ENCODE data around the gene TGIF2.

TGIF2 gene

GRCh38 chr20:36549628-36549941 lies 23.8 kb upstream of the TGIF2 start:
- Histone ChIP-seq H3K9me2 (replicated peaks; ENCODE audit: insufficient read depth, low read length) (no peaks in the 10 kb centered on the region), H3K79me2 (ENCODE audit: low read length) (no peaks in the 10 kb centered on the region), H3F3A (ENCODE audit: insufficient read depth, low read length) (no peaks in the 10 kb centered on the region), H3K9me3 (replicated peaks; ENCODE audit: insufficient read depth, low read length) (no peaks in the 10 kb centered on the region), H3K4me3 (ENCODE audit: low read length) (no peak overlapping the region), H2AFZ (ENCODE audit: low read length) (no peak overlapping the region), H3K4me1 (ENCODE audit: low read length) (no peaks in the 10 kb centered on the region), H4K20me1 (ENCODE audit: insufficient read depth, low read length) (no peaks in the 10 kb centered on the region), H3K9ac (ENCODE audit: low read length) (no peak overlapping the region), H3K27ac (ENCODE audit: low read length) (no peak overlapping the region), H3K27me3 (replicated peaks; ENCODE audit: insufficient read depth, low read length) (no peaks in the 10 kb centered on the region), H3K36me3 (replicated peaks; ENCODE audit: insufficient read depth, low read length) (no peaks in the 10 kb centered on the region), H3K4me2 (ENCODE audit: low read depth, low read length) (no peak overlapping the region)
- DNase-seq = no peak
- TF ChIP-seq EZH2 (optimal IDR thresholded peaks at IDR 0.05; ENCODE audit: low read depth, low read length) = no peak
- no peak for TF ChIP-seq CTCF (IDR thresholded peaks at IDR 0.05; ENCODE audit: low read length)
- TF ChIP-seq EZH2phosphoT487 (IDR thresholded peaks at IDR 0.05; ENCODE audit: low read length) = no peak

- no peaks in the 10 kb centered on the region for H3K9me2 ChIP-seq (replicated peaks; ENCODE audit: insufficient read depth, low read length)
- no peaks in the 10 kb centered on the region for H3K27me3 ChIP-seq (replicated peaks; ENCODE audit: insufficient read depth, low read length)
- no peak for DNase-seq
- no peak overlapping the region for H2AFZ ChIP-seq (ENCODE audit: low read length)
- H3K27ac ChIP-seq (ENCODE audit: low read length) = no peak overlapping the region
- TF ChIP-seq CTCF (IDR thresholded peaks at IDR 0.05; ENCODE audit: low read length) = no peak
- no peaks in the 10 kb centered on the region for H3F3A ChIP-seq (ENCODE audit: insufficient read depth, low read length)
- no peaks in the 10 kb centered on the region for H4K20me1 ChIP-seq (ENCODE audit: insufficient read depth, low read length)
- H3K9me3 ChIP-seq (replicated peaks; ENCODE audit: insufficient read depth, low read length) = no peaks in the 10 kb centered on the region
- H3K9ac ChIP-seq (ENCODE audit: low read length) = no peak overlapping the region
- H3K4me2 ChIP-seq (ENCODE audit: low read depth, low read length) = no peak overlapping the region
- H3K36me3 ChIP-seq (replicated peaks; ENCODE audit: insufficient read depth, low read length) = no peaks in the 10 kb centered on the region
- H3K79me2 ChIP-seq (ENCODE audit: low read length) = no peaks in the 10 kb centered on the region
- H3K4me1 ChIP-seq (ENCODE audit: low read length) = no peaks in the 10 kb centered on the region
- no peak overlapping the region for H3K4me3 ChIP-seq (ENCODE audit: low read length)
Measured at GRCh38 chr20:36549942-36550789, 23.2 kb upstream of the TGIF2 start.

GRCh38 chr20:36550790-36551299 lies 22.6 kb upstream of the TGIF2 start:
- Histone ChIP-seq H3K9ac (ENCODE audit: low read length) (no peak overlapping the region), H3K27ac (ENCODE audit: low read length) (no peak overlapping the region), H3K4me1 (ENCODE audit: low read length) (no peaks in the 10 kb centered on the region)

More at GRCh38 chr20:36550790-36551299, 22.6 kb upstream of the TGIF2 start:
- no peaks in the 10 kb centered on the region for H3K36me3 ChIP-seq (replicated peaks; ENCODE audit: insufficient read depth, low read length)
- no peaks in the 10 kb centered on the region for H3K27me3 ChIP-seq (replicated peaks; ENCODE audit: insufficient read depth, low read length)
- H2AFZ ChIP-seq (ENCODE audit: low read length) = no peak overlapping the region
- no peaks in the 10 kb centered on the region for H3F3A ChIP-seq (ENCODE audit: insufficient read depth, low read length)
- DNase-seq = no peak
- H3K4me2 ChIP-seq (ENCODE audit: low read depth, low read length) = no peak overlapping the region
- H3K9me2 ChIP-seq (replicated peaks; ENCODE audit: insufficient read depth, low read length) = no peaks in the 10 kb centered on the region
- H3K9me3 ChIP-seq (replicated peaks; ENCODE audit: insufficient read depth, low read length) = no peaks in the 10 kb centered on the region
- no peak for TF ChIP-seq CTCF (IDR thresholded peaks at IDR 0.05; ENCODE audit: low read length)
- no peak for TF ChIP-seq EZH2phosphoT487 (IDR thresholded peaks at IDR 0.05; ENCODE audit: low read length)
- TF ChIP-seq EZH2 (optimal IDR thresholded peaks at IDR 0.05; ENCODE audit: low read depth, low read length) = no peak
- no peaks in the 10 kb centered on the region for H3K79me2 ChIP-seq (ENCODE audit: low read length)
- H4K20me1 ChIP-seq (ENCODE audit: insufficient read depth, low read length) = no peaks in the 10 kb centered on the region
- no peak overlapping the region for H3K4me3 ChIP-seq (ENCODE audit: low read length)

All from MM.1S (cell line).